Cardiac muscle cell (in vitro differentiated cells and primary cell): ENCODE results near the gene GINM1. TPM values are rescaled to one million over a fixed set of nuclear protein-coding genes. Genes with fewer than 3 reads are reported as not detected.

Experiments used
- DNase-seq, 2 donors: peaks; one replicate each; pipeline versions ENCODE4 v3.0.0 to v3.0.0-alpha.2; 2010 to 2017; ENCODE audit warnings: low read depth in 1 of 2, low spot score in 1 of 2
- H3K27ac ChIP-seq: fragments of 200-600 bp; sonication (generic); 2 replicates; pipeline ENCODE4 v1.5.1; 2016
- H3K27me3 ChIP-seq: fragments of 200-600 bp; sonication (generic); 2 replicates; pipeline ENCODE4 v1.6.0; 2016; ENCODE audit warnings: control low read depth
- H3K36me3 ChIP-seq: fragments of 200-600 bp; sonication (generic); 2 replicates; pipeline ENCODE4 v1.5.1; 2016; ENCODE audit warnings: control low read depth
- H3K4me1 ChIP-seq: fragments of 200-600 bp; sonication (generic); 2 replicates; pipeline ENCODE4 v1.8.1; 2017; ENCODE audit warnings: low read depth, mild to moderate bottlenecking, mixed run types
- H3K4me3 ChIP-seq: fragments of 200-600 bp; sonication (generic); 2 replicates; pipeline ENCODE4 v1.5.1; 2016; ENCODE audit warnings: mild to moderate bottlenecking
- H3K9me3 ChIP-seq: fragments of 200-600 bp; sonication (generic); 2 replicates; pipeline ENCODE4 v1.5.1; 2017; ENCODE audit warnings: low read depth, mild to moderate bottlenecking, control low read depth
- CTCF ChIP-seq: IDR thresholded peaks from 2 replicates; pipeline ENCODE4 v1.5.1; 2012; ENCODE audit warnings: low read depth, mild to moderate bottlenecking, low read length
- polyA plus RNA-seq: library from polyadenylated mRNA; unstranded; fragments of >200 nt; fragmentation: Nextera tagmentation; extraction: Ambion mirVana; gene quantifications from 2 replicates; pipeline ENCODE4 v1.2.1, GENCODE V29; 2016
- total RNA-seq: library from RNA; depleted of rRNA; stranded (reverse); fragments of >200 nt; gene quantifications from 2 replicates; pipeline ENCODE4 v1.2.3, GENCODE V29; 2016

Gene GINM1
- total and polyA plus RNA-seq, 2 experiments from 2014 or later: 35.8 to 50.4 TPM

DNA sequence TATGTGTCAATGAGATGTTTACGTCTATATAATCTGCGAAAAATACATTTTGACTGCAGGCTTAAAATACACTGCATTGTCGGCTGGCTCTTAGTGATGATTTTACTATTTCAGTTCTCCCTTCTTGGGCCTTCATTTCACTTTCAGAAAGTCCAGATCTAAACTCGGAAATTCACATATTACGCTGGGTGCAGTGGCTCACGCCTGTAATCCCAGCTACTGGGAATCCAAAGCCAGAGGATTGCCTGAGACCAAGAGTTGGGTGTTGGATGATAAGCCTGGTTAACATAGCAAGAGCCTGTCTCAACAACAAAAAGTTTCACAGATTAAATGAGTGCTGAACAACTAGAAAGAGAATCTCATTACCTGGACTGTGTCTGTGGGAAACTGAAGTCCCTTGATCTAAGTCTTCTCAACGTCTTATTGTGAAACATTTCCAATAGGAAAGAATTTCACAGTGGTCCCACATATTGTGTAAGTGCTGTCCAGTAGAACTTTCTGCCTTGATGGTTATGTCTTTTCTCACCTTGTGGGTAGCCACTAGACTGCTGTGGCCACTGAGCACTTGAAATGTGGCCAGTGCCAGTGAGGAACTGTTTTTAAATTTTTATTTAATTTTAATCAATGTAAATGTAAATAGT lies 1.9 kb downstream of the GINM1 start:
- TF ChIP-seq CTCF: no peak
- no peaks in the 10 kb centered on the region for H3K9me3 ChIP-seq
- DNase-seq: no peak
- H3K36me3 ChIP-seq: no peaks in the 10 kb centered on the region
- no peak overlapping the region for H3K27ac ChIP-seq
- peaks cover 4% of the 10 kb centered on the region for H3K4me1 ChIP-seq
- peaks cover 15% of the 10 kb centered on the region for H3K27me3 ChIP-seq
- H3K4me3 ChIP-seq: no peak overlapping the region

GRCh38 chr6:149580880-149581279 lies 14.7 kb downstream of the GINM1 start:
- no peak overlapping the region for H3K27ac ChIP-seq
- H3K9me3 ChIP-seq: no peaks in the 10 kb centered on the region
- H3K36me3 ChIP-seq: peaks cover 35% of the 10 kb centered on the region
- no peaks in the 10 kb centered on the region for H3K4me1 ChIP-seq
- no peak for TF ChIP-seq CTCF
- H3K27me3 ChIP-seq: no peaks in the 10 kb centered on the region
- no peak for DNase-seq
- no peak overlapping the region for H3K4me3 ChIP-seq

- Histone ChIP-seq H3K4me1 (no peaks in the 10 kb centered on the region), H3K27me3 (no peaks in the 10 kb centered on the region), H3K27ac (no peak overlapping the region), H3K9me3 (no peaks in the 10 kb centered on the region), H3K4me3 (no peak overlapping the region), H3K36me3 (peaks cover 36% of the 10 kb centered on the region)
- no peak for DNase-seq
- no peak for TF ChIP-seq CTCF
These were observed 15.2 kb downstream of the GINM1 start for GRCh38 chr6:149581349-149581748.

- H3K36me3 ChIP-seq: peaks cover 46% of the 10 kb centered on the region
- TF ChIP-seq CTCF: no peak
- DNase-seq: no peak
- no peaks in the 10 kb centered on the region for H3K9me3 ChIP-seq
- H3K4me3 ChIP-seq: no peak overlapping the region
- no peak overlapping the region for H3K27ac ChIP-seq
- no peaks in the 10 kb centered on the region for H3K27me3 ChIP-seq
- H3K4me1 ChIP-seq: no peaks in the 10 kb centered on the region
These were observed 20.0 kb downstream of the GINM1 start for GRCh38 chr6:149586149-149586548.

- H3K9me3 ChIP-seq: no peaks in the 10 kb centered on the region
- H3K27me3 ChIP-seq: no peaks in the 10 kb centered on the region
- no peak overlapping the region for H3K4me3 ChIP-seq
- no peak for DNase-seq
- no peak overlapping the region for H3K27ac ChIP-seq
- no peaks in the 10 kb centered on the region for H3K4me1 ChIP-seq
- no peak for TF ChIP-seq CTCF
- peaks cover 47% of the 10 kb centered on the region for H3K36me3 ChIP-seq
These were observed 26.8 kb downstream of the GINM1 start for GRCh38 chr6:149592983-149593382.
